PFSK-1 (cell line): ENCODE data around the gene KRTAP10-6.
"Not testable (repeated sequence)": the region's sequence is repeated elsewhere in the genome, so short reads cannot be mapped to it uniquely, and the experiment has no call there.

Experiments used
- FOXP2 ChIP-seq: optimal IDR thresholded peaks from 2 replicates; pipeline ENCODE3; 2011; ENCODE audit warnings: borderline replicate concordance, control low read depth, inconsistent platforms; ENCODE audit not compliant: insufficient read depth; ENCODE audit errors: extremely low read length, extremely low read depth
- POLR2AphosphoS5 ChIP-seq: IDR thresholded peaks from 2 replicates; pipeline ENCODE4 v1.6.1; 2012; ENCODE audit warnings: low read depth, mild to moderate bottlenecking, control low read depth, low read length, moderate library complexity
- REST ChIP-seq, 2 experiments: IDR thresholded peaks; 2 replicates each; pipeline versions ENCODE4 v1.6.1 to v1.8.0; 2011 to 2012; ENCODE audit warnings: low read depth in 2 of 2, low read length in 2 of 2, control low read depth in 1 of 2, inconsistent platforms in 1 of 2, mild to moderate bottlenecking in 1 of 2, moderate library complexity in 1 of 2; ENCODE audit not compliant: insufficient read depth in 1 of 2
- SIN3A ChIP-seq: IDR thresholded peaks from 2 replicates; pipeline ENCODE4 v1.6.1; 2012; ENCODE audit warnings: mild to moderate bottlenecking, low read length, moderate library complexity, borderline replicate concordance; ENCODE audit not compliant: insufficient read depth
- TAF1 ChIP-seq: IDR thresholded peaks from 2 replicates; pipeline ENCODE4 v1.6.1; 2012; ENCODE audit warnings: low read length, control low read depth, borderline replicate concordance; ENCODE audit not compliant: insufficient read depth

KRTAP10-6 gene

GRCh38 chr21:44574457-44575306 is 17.6 kb downstream of the KRTAP10-6 start:
- TF ChIP-seq TAF1: no peak
- TF ChIP-seq SIN3A: no peak
- TF ChIP-seq FOXP2: no peak
- no peak for TF ChIP-seq POLR2AphosphoS5
- no peak for TF ChIP-seq REST (IDR thresholded peaks at IDR 0.05; ENCODE audit: insufficient read depth in 1 of 2, low read depth in 2 of 2, low read length in 2 of 2)

- TF ChIP-seq REST (IDR thresholded peaks at IDR 0.05; ENCODE audit: insufficient read depth in 1 of 2, low read depth in 2 of 2, low read length in 2 of 2); TAF1; FOXP2: not testable (repeated sequence)
Observed at GRCh38 chr21:44573630-44574456, 18.5 kb downstream of the KRTAP10-6 start, which contains the start of gene KRTAP10-4. Gene KRTAP10-4, plus strand, starts transcription at chr21:44573729. Its CDS starts 30 bp downstream, at chr21:44573759.

GRCh38 chr21:44572959-44573583 is 19.2 kb downstream of the KRTAP10-6 start:
- TF ChIP-seq SIN3A (no peak), REST (IDR thresholded peaks at IDR 0.05; ENCODE audit: insufficient read depth in 1 of 2, low read depth in 2 of 2, low read length in 2 of 2) (no peak), TAF1 (no peak), FOXP2 (no peak), POLR2AphosphoS5 (no peak)

GRCh38 chr21:44571844-44572782 is 20.2 kb downstream of the KRTAP10-6 start:
- no peak for TF ChIP-seq REST (IDR thresholded peaks at IDR 0.05; ENCODE audit: insufficient read depth in 1 of 2, low read depth in 2 of 2, low read length in 2 of 2)
- TF ChIP-seq FOXP2: no peak
- TF ChIP-seq POLR2AphosphoS5: no peak
- no peak for TF ChIP-seq TAF1
- no peak for TF ChIP-seq SIN3A
